Measurements from ENCODE around the gene TEX29. TPM values are rescaled to one million over a fixed set of nuclear protein-coding genes. Genes with fewer than 3 reads are reported as not detected.

Gene TEX29
- total and polyA plus RNA-seq, 2 donors (not counting 1 experiment from before 2014, with no cell fraction given): 0.66 to 0.86 TPM

DNA sequence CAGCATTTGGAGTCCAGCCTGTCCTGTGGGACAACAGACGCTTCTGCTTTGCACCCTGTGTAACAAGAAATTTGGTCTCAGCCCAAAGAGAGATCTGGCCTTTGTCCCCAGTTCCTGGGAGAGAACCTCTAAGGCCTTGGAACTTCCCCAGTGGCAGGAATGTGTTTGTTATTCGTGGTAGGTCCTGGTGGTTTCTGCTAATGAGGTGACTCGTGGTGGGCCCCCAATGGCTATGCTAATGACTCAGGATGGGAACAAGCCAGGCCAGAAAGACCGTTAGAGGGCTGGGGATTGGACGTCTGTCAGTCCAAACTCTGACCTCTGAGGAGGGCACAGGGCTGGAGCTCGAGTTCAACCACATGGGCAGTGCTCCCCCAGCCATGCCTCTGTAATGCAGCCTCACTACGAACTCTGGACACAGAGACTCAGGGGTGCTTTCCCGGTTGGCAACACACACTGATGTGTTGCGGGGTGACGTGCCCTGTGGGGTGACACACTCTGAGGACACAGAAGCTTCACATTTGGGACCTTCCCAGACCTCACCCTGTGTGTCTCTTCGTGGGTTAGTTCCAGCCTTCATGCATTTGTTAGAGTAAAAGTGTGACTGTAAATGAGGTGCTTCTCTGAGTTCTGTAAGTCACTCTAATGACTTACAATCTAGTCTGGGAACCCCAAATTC is 38.9 kb downstream of the TEX29 start:
- ATAC-seq (ENCODE audit: low read depth): no peak
- POLR2A ChIA-PET: no interaction called here
- no peak overlapping the region for H3K4me3 Mint-ChIP-seq

GRCh38 chr13:111359930-111360329 is 39.5 kb downstream of the TEX29 start:
- CTCF ChIA-PET: no interaction called here
- H3K27ac Mint-ChIP-seq: no peak overlapping the region
- POLR2A ChIA-PET: no interaction called here
- Histone ChIP-seq H3K9ac (ENCODE audit: low read length) (no peak overlapping the region), H3K4me2 (replicated peaks; ENCODE audit: low read depth, low read length, poor library complexity, severe bottlenecking) (no peak overlapping the region), H3K36me3 (replicated peaks in 1 of 2; ENCODE audit: control extremely low read depth in 1 of 2, control insufficient read depth in 1 of 2, extremely low read depth in 1 of 2, insufficient read depth in 2 of 2, low read length in 1 of 2) (no peaks in the 10 kb centered on the region), H3K27me3 (replicated peaks in 1 of 4; ENCODE audit: control extremely low read depth in 1 of 4, control insufficient read depth in 3 of 4, insufficient read depth in 4 of 4, low read length in 3 of 4) (no peaks in the 10 kb centered on the region), H3K4me3 (ENCODE audit: control extremely low read depth in 1 of 5, extremely low read depth in 1 of 5, insufficient read depth in 1 of 5, low read depth in 2 of 5, low read length in 4 of 5) (no peak overlapping the region), H3K27ac (ENCODE audit: low read length in 2 of 2) (no peak overlapping the region), H2AFZ (ENCODE audit: insufficient read depth, low read depth, low read length, poor library complexity, severe bottlenecking) (no peak overlapping the region), H3K79me2 (ENCODE audit: control insufficient read depth, insufficient read depth, low read length) (no peaks in the 10 kb centered on the region), H3K4me1 (ENCODE audit: control insufficient read depth in 2 of 2, insufficient read depth in 2 of 2, low read length in 2 of 2) (no peaks in the 10 kb centered on the region), H4K20me1 (ENCODE audit: control insufficient read depth, insufficient read depth, low read length, poor library complexity, severe bottlenecking) (no peaks in the 10 kb centered on the region), H3K9me3 (ENCODE audit: control extremely low read depth in 1 of 3, control insufficient read depth in 2 of 3, insufficient read depth in 1 of 3, low read length in 2 of 3) (no peaks in the 10 kb centered on the region)
- 88% methylated on average over 6 of the region's 7 CpGs for WGBS (ENCODE audit: insufficient coverage)
- intact Hi-C loops (cut with micrococcal nuclease): no loop called here
- no peaks in the 10 kb centered on the region for H3K9me3 Mint-ChIP-seq (ENCODE audit: insufficient read depth)
- no peak overlapping the region for H3K4me3 Mint-ChIP-seq
- no peaks in the 10 kb centered on the region for H3K4me1 Mint-ChIP-seq
- no peak for ATAC-seq (ENCODE audit: low read depth)
- TF ChIP-seq EZH2 (IDR thresholded peaks at IDR 0.05; ENCODE audit: borderline replicate concordance, insufficient read depth, low read depth, low read length, poor library complexity, severe bottlenecking): no peak
- TF ChIP-seq, protein P1, sequence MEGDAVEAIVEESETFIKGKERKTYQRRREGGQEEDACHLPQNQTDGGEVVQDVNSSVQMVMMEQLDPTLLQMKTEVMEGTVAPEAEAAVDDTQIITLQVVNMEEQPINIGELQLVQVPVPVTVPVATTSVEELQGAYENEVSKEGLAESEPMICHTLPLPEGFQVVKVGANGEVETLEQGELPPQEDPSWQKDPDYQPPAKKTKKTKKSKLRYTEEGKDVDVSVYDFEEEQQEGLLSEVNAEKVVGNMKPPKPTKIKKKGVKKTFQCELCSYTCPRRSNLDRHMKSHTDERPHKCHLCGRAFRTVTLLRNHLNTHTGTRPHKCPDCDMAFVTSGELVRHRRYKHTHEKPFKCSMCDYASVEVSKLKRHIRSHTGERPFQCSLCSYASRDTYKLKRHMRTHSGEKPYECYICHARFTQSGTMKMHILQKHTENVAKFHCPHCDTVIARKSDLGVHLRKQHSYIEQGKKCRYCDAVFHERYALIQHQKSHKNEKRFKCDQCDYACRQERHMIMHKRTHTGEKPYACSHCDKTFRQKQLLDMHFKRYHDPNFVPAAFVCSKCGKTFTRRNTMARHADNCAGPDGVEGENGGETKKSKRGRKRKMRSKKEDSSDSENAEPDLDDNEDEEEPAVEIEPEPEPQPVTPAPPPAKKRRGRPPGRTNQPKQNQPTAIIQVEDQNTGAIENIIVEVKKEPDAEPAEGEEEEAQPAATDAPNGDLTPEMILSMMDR (IDR thresholded peaks at IDR 0.05): no peak
- DNase-seq: no peak
- H3K27me3 Mint-ChIP-seq: peaks cover 5% of the 10 kb centered on the region

More for the DNA sequence above, 38.9 kb downstream of the TEX29 start:
- Histone ChIP-seq H3K4me2 (replicated peaks; ENCODE audit: low read depth, low read length, poor library complexity, severe bottlenecking) (no peak overlapping the region), H4K20me1 (ENCODE audit: control insufficient read depth, insufficient read depth, low read length, poor library complexity, severe bottlenecking) (no peaks in the 10 kb centered on the region), H3K4me3 (ENCODE audit: control extremely low read depth in 1 of 5, extremely low read depth in 1 of 5, insufficient read depth in 1 of 5, low read depth in 2 of 5, low read length in 4 of 5) (no peak overlapping the region), H3K9ac (ENCODE audit: low read length) (no peak overlapping the region), H3K27me3 (replicated peaks in 1 of 4; ENCODE audit: control extremely low read depth in 1 of 4, control insufficient read depth in 3 of 4, insufficient read depth in 4 of 4, low read length in 3 of 4) (no peaks in the 10 kb centered on the region), H3K27ac (ENCODE audit: low read length in 2 of 2) (no peak overlapping the region), H2AFZ (ENCODE audit: insufficient read depth, low read depth, low read length, poor library complexity, severe bottlenecking) (no peak overlapping the region), H3K4me1 (ENCODE audit: control insufficient read depth in 2 of 2, insufficient read depth in 2 of 2, low read length in 2 of 2) (no peaks in the 10 kb centered on the region), H3K9me3 (ENCODE audit: control extremely low read depth in 1 of 3, control insufficient read depth in 2 of 3, insufficient read depth in 1 of 3, low read length in 2 of 3) (no peaks in the 10 kb centered on the region), H3K36me3 (replicated peaks in 1 of 2; ENCODE audit: control extremely low read depth in 1 of 2, control insufficient read depth in 1 of 2, extremely low read depth in 1 of 2, insufficient read depth in 2 of 2, low read length in 1 of 2) (no peaks in the 10 kb centered on the region), H3K79me2 (ENCODE audit: control insufficient read depth, insufficient read depth, low read length) (no peaks in the 10 kb centered on the region)
- H3K9me3 Mint-ChIP-seq (ENCODE audit: insufficient read depth): no peaks in the 10 kb centered on the region
- DNase-seq: no peak
- intact Hi-C loops (cut with micrococcal nuclease): no loop called here
- CTCF ChIA-PET: no interaction called here
- H3K4me1 Mint-ChIP-seq: no peaks in the 10 kb centered on the region
- H3K27me3 Mint-ChIP-seq: peaks cover 7% of the 10 kb centered on the region
- no peak overlapping the region for H3K27ac Mint-ChIP-seq
- WGBS (ENCODE audit: insufficient coverage): 71% methylated on average over 10 of the region's 11 CpGs
- TF ChIP-seq, protein P1 (IDR thresholded peaks at IDR 0.05): no peak
- no peak for TF ChIP-seq EZH2 (IDR thresholded peaks at IDR 0.05; ENCODE audit: borderline replicate concordance, insufficient read depth, low read depth, low read length, poor library complexity, severe bottlenecking)
